Endothelial cell of umbilical vein (primary cell): ENCODE measurements around the gene RASA2. TPM values are rescaled to one million over a fixed set of nuclear protein-coding genes. Genes with fewer than 3 reads are reported as not detected.

Experiments
- BruUV-seq: library from RNA; stranded (reverse); fragments of 400-500 nt; replicated peaks from 2 replicates; lab custom pipeline; 2021; lab: Mats Ljungman, UMichigan
- CTCF ChIA-PET: fragments of 300-600, 350-600 bp; sonication (Branson Sonifier 250); formaldehyde crosslinking; loops from one replicate; lab custom pipeline; 2021; ENCODE audit warnings: antibody characterized with exemption, inconsistent platforms; lab: Charles Lee
- POLR2A ChIA-PET: fragments of 300-600, 350-600 bp; sonication (Branson Sonifier 250); formaldehyde crosslinking; loops from one replicate; lab custom pipeline; 2021; ENCODE audit warnings: antibody characterized with exemption, inconsistent platforms; lab: Charles Lee
- DNase-seq: peaks from one replicate; pipeline ENCODE4 v3.0.0-alpha.2; 2011; ENCODE audit warnings: low read depth, low spot score
- FAIRE-seq: peaks from 2 replicates; lab custom pipeline; 2011; peaks lifted over from hg19 to GRCh38; lab: Jason Lieb, UNC
- H2AFZ ChIP-seq: 2 replicates; pipeline ENCODE4 v1.6.0; 2012; ENCODE audit warnings: low read depth, low read length, control low read depth, inconsistent platforms
- H3K27ac ChIP-seq: 2 replicates; pipeline ENCODE4 v1.5.1; 2011; ENCODE audit warnings: low read depth, mild to moderate bottlenecking, control low read depth, low read length, moderate library complexity; ENCODE audit not compliant: insufficient read depth
- H3K27me3 ChIP-seq, 2 experiments: 2 replicates each; pipeline versions ENCODE4 v1.6.0 to v1.6.1; 2011; ENCODE audit warnings: low read length in 2 of 2, mixed read lengths in 1 of 2; ENCODE audit not compliant: control insufficient read depth in 2 of 2, insufficient read depth in 2 of 2
- H3K36me3 ChIP-seq, 2 experiments: 2 replicates in 1 of 2; 3 replicates in 1 of 2; pipeline ENCODE4 v1.5.1; 2011; ENCODE audit warnings: low read length in 2 of 2, mild to moderate bottlenecking in 1 of 2, moderate library complexity in 1 of 2; ENCODE audit not compliant: control insufficient read depth in 2 of 2, insufficient read depth in 2 of 2; ENCODE audit errors: extremely low read depth in 1 of 2
- H3K4me1 ChIP-seq: 3 replicates; pipeline ENCODE4 v1.5.1; 2011; ENCODE audit warnings: mild to moderate bottlenecking, low read length; ENCODE audit not compliant: control insufficient read depth, insufficient read depth; ENCODE audit errors: extremely low read depth
- H3K4me2 ChIP-seq: 2 replicates; pipeline ENCODE4 v1.6.1; 2011; ENCODE audit warnings: low read length, control low read depth, mixed read lengths; ENCODE audit not compliant: insufficient read depth
- H3K4me3 ChIP-seq, 3 experiments: fragments of 200-600 bp in 1 of 3; sonication (generic), shearing (Covaris generic) in 1 of 3; replicated peaks in 1 of 3; 2 replicates each; pipeline ENCODE4 v1.5.1; 2011 to 2016; ENCODE audit warnings: control low read depth in 3 of 3, low read length in 3 of 3, mild to moderate bottlenecking in 2 of 3, inconsistent platforms in 1 of 3, low read depth in 1 of 3, moderate library complexity in 1 of 3; ENCODE audit not compliant: insufficient read depth in 1 of 3
- H3K79me2 ChIP-seq: 2 replicates; pipeline ENCODE4 v1.6.0; 2012; ENCODE audit warnings: low read length, inconsistent platforms; ENCODE audit not compliant: control insufficient read depth, insufficient read depth
- H3K9ac ChIP-seq: replicated peaks from 2 replicates; pipeline ENCODE3; 2011; ENCODE audit warnings: low read length, control low read depth; ENCODE audit not compliant: insufficient read depth; ENCODE audit errors: extremely low read depth
- H3K9me1 ChIP-seq: replicated peaks from 3 replicates; pipeline ENCODE4 v1.6.0; 2011; ENCODE audit warnings: mild to moderate bottlenecking, low read length; ENCODE audit not compliant: control insufficient read depth, insufficient read depth; ENCODE audit errors: extremely low read depth
- H3K9me3 ChIP-seq: replicated peaks from 2 replicates; pipeline ENCODE4 v1.5.1; 2012; ENCODE audit warnings: low read length, inconsistent platforms; ENCODE audit not compliant: control insufficient read depth, insufficient read depth
- H4K20me1 ChIP-seq: replicated peaks from 2 replicates; pipeline ENCODE3; 2011; ENCODE audit warnings: mild to moderate bottlenecking, low read length; ENCODE audit not compliant: control insufficient read depth, insufficient read depth; ENCODE audit errors: extremely low read depth
- EZH2 ChIP-seq: IDR thresholded peaks from 2 replicates; pipeline ENCODE4 v1.6.1; 2012; ENCODE audit warnings: borderline replicate concordance, low read depth, mild to moderate bottlenecking, moderate library complexity, low read length, inconsistent platforms; ENCODE audit not compliant: severe bottlenecking
- GATA2 ChIP-seq: IDR thresholded peaks from 2 replicates; pipeline ENCODE4 v1.7.0; 2011; ENCODE audit warnings: low read depth, mild to moderate bottlenecking, moderate library complexity, mixed read lengths, low read length; ENCODE audit not compliant: insufficient read length, insufficient read depth
- JUN ChIP-seq: IDR thresholded peaks from 2 replicates; pipeline ENCODE4 v1.6.1; 2011; ENCODE audit warnings: borderline replicate concordance, low read depth; ENCODE audit not compliant: insufficient read length, insufficient read depth
- POLR2AphosphoS5 ChIP-seq: IDR thresholded peaks from 2 replicates; pipeline ENCODE4 v1.6.1; 2012; ENCODE audit warnings: low read depth, mild to moderate bottlenecking, control low read depth, low read length, moderate library complexity; ENCODE audit not compliant: insufficient read depth
- dilution Hi-C: fragments of 300-500 bp; cut with MboI; formaldehyde crosslinking; loops from one replicate; pipeline ENCODE4 v1.15.0; 2019; ENCODE audit warnings: low sequenced_read_pairs; ENCODE audit not compliant: extremely low pct_ligation_motif_present
- intact Hi-C: fragments of 100-400 bp; cut with micrococcal nuclease; formaldehyde crosslinking; loops from one replicate; pipeline ENCODE4 v1.10.0; 2022
- polyA plus RNA-seq, 4 experiments: library from polyadenylated mRNA; depleted of rRNA in 3 of 4; stranded (reverse) in 3 of 4; unstranded in 1 of 4; fragments of >200 nt; gene quantifications; 2 replicates each; pipeline versions ENCODE4 v1.2.1 to v1.2.3, GENCODE V29; 2011 to 2012; ENCODE audit warnings: missing spikeins in 1 of 4
- total RNA-seq: library from RNA; stranded (reverse); gene quantifications from 2 replicates; pipeline ENCODE4 v1.2.3, GENCODE V29; 2021
- TF ChIP-seq, protein P1 (sequence below), 2 donors: IDR thresholded peaks; 1 replicate in 1 of 2; 2 replicates in 1 of 2; pipeline ENCODE4 v1.5.1; 2011; ENCODE audit warnings: low read length in 2 of 2, mild to moderate bottlenecking in 2 of 2, moderate library complexity in 2 of 2, control low read depth in 1 of 2, inconsistent platforms in 1 of 2, low read depth in 1 of 2; ENCODE audit not compliant: insufficient read depth in 1 of 2; ENCODE audit errors: extremely low read depth in 1 of 2

RASA2 gene
- total and polyA plus RNA-seq, 2 donors (not counting 3 experiments of a cell fraction or from before 2014, with no cell fraction given): 3.1 to 20.2 TPM

DNA sequence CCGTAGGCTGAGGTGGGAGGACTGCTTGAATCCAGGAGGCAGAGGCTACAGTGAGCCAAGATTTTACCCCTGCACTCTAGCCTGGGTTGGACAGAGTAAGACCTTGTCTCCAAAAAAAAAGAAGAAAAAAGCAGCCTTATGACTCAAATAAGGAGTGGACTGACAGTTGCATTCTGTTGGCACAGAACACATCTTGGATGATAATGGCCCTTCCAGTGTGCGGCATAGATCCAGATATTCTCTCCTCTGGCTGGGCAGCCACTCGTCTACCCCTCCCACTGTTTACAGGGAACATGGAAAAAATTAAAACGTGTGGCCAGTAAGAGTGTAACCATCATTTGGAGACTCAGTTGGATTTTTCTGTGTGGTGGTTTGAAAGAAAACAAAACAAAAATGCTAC, 132.6 kb downstream of the RASA2 start:
- dilution Hi-C loops (no loop called here), intact Hi-C loops (no loop called here)
- H3K79me2 ChIP-seq: no peaks in the 10 kb centered on the region
- H4K20me1 ChIP-seq: no peaks in the 10 kb centered on the region
- no peaks in the 10 kb centered on the region for H3K9me3 ChIP-seq
- H3K27ac ChIP-seq: no peak overlapping the region
- CTCF ChIA-PET: no interaction called here
- H3K9ac ChIP-seq: no peak overlapping the region
- no peak overlapping the region for H3K4me3 ChIP-seq
- no peaks in the 10 kb centered on the region for H3K27me3 ChIP-seq
- DNase-seq (no peak), FAIRE-seq (no peak)
- TF ChIP-seq, protein P1, sequence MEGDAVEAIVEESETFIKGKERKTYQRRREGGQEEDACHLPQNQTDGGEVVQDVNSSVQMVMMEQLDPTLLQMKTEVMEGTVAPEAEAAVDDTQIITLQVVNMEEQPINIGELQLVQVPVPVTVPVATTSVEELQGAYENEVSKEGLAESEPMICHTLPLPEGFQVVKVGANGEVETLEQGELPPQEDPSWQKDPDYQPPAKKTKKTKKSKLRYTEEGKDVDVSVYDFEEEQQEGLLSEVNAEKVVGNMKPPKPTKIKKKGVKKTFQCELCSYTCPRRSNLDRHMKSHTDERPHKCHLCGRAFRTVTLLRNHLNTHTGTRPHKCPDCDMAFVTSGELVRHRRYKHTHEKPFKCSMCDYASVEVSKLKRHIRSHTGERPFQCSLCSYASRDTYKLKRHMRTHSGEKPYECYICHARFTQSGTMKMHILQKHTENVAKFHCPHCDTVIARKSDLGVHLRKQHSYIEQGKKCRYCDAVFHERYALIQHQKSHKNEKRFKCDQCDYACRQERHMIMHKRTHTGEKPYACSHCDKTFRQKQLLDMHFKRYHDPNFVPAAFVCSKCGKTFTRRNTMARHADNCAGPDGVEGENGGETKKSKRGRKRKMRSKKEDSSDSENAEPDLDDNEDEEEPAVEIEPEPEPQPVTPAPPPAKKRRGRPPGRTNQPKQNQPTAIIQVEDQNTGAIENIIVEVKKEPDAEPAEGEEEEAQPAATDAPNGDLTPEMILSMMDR (IDR thresholded peaks at IDR 0.05; ENCODE audit: extremely low read depth in 1 of 2, insufficient read depth in 1 of 2, low read depth in 1 of 2, low read length in 2 of 2): no peak
- TF ChIP-seq POLR2AphosphoS5: peak; percentile 3
- peaks cover 0 to 2% of the 10 kb centered on the region in 2 experiments for H3K36me3 ChIP-seq
- no peak overlapping the region for H2AFZ ChIP-seq
- H3K4me2 ChIP-seq: no peak overlapping the region
- no TSS peak for BruUV-seq
- no peaks in the 10 kb centered on the region for H3K4me1 ChIP-seq
- no peaks in the 10 kb centered on the region for H3K9me1 ChIP-seq
- POLR2A ChIA-PET: no interaction called here

GRCh38 chr3:141623691-141624090, 136.9 kb downstream of the RASA2 start:
- H3K27me3 ChIP-seq: no peaks in the 10 kb centered on the region
- no TSS peak for BruUV-seq
- H2AFZ ChIP-seq: no peak overlapping the region
- H3K27ac ChIP-seq: no peak overlapping the region
- H3K36me3 ChIP-seq: no peaks in the 10 kb centered on the region
- dilution Hi-C loops: no loop called here
- H3K4me3 ChIP-seq: no peak overlapping the region
- DNase-seq: no peak
- no peak for FAIRE-seq
- CTCF ChIA-PET: interaction anchor here (0.6 kb wide), 1 partner anchor 115 kb away, joined by 3 read pairs; the partner anchor contains the start of gene RNF7
- intact Hi-C loops: no loop called here
- H3K9me1 ChIP-seq: no peaks in the 10 kb centered on the region
- H3K79me2 ChIP-seq: no peaks in the 10 kb centered on the region
- H3K4me2 ChIP-seq: no peak overlapping the region
- POLR2A ChIA-PET: no interaction called here
- no peaks in the 10 kb centered on the region for H3K9me3 ChIP-seq
- TF ChIP-seq GATA2: no peak
- no peak for TF ChIP-seq POLR2AphosphoS5
- TF ChIP-seq EZH2: no peak
- TF ChIP-seq JUN: no peak
- TF ChIP-seq, protein P1 (IDR thresholded peaks at IDR 0.05; ENCODE audit: extremely low read depth in 1 of 2, insufficient read depth in 1 of 2, low read depth in 1 of 2, low read length in 2 of 2): no peak
- no peak overlapping the region for H3K9ac ChIP-seq
- no peaks in the 10 kb centered on the region for H3K4me1 ChIP-seq
- H4K20me1 ChIP-seq: no peaks in the 10 kb centered on the region
